GM18909 (cell line): ENCODE data around the gene ZNRF4.
"Not testable (repeated sequence)": the region's sequence is repeated elsewhere in the genome, so short reads cannot be mapped to it uniquely, and the experiment has no call there.

Experiments used
- ATAC-seq: cut with Tn5 transposase; IDR thresholded peaks from one replicate; pipeline ENCODE4 v1.9.1; 2021; ENCODE audit warnings: mild to moderate bottlenecking; ENCODE audit not compliant: unreplicated experiment, poor library complexity

ZNRF4 gene

GRCh38 chr19:5470264-5470671, 15.1 kb downstream of the ZNRF4 start:
- ATAC-seq, result no peak

GRCh38 chr19:5472286-5472685, 17.1 kb downstream of the ZNRF4 start:
- ATAC-seq, result no peak

DNA sequence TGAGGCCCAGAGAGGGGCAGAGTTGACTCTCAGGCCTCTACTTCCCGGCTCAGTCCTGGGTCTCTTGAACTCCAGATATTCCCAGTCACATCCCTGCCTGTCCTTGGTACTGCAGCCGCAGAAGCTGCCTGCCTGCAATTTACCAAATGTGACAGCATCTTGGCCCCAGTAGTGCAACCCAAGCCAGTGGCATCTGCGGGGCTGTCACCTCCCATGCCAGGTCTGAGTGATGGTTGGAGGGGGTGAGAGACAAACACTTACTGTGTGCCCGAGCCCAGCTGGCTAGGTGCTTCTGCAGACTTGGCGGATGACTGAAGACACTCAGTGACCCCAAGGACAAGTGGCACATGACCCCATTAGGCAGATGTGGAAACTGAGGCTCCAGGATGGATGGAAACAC, 18.4 kb downstream of the ZNRF4 start:
- ATAC-seq, result no peak

- no peak for ATAC-seq
Observed at GRCh38 chr19:5477451-5478215, 22.4 kb downstream of the ZNRF4 start.

DNA sequence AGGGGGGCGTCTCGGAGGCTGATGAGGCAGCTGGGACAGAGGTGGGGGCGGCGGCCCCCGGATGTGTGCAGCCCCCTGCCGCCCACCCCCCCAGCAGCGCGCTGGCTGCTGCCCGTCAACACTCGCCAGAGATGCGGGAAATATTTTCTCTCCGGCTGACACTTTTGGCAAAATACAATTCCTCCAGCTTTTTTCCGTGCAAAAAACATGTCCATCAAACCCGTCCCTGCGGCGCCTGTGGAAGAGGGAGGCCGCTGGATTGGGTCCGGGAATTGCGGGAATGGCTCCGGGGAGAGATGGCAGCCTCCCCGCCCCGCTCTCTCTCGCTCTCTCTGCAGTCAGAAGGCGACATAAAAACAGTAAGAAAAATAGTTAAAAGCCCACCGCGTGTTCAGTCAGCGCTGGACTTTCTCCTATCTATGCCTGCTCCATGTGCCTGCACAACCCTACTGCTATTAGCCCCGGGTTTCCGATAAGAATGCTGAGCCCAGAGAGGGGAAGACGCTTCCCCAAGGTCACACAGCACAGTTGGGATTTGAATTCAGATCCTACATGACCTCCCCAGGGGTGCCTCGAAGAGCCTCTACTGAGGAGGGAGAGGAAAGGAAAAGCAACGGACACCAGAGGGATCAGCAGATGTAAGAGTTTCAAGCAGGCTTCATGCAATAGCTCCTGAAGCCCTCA, 23.2 kb downstream of the ZNRF4 start:
- ATAC-seq, result no peak

GRCh38 chr19:5478925-5479588, 23.8 kb downstream of the ZNRF4 start:
- ATAC-seq, result no peak

DNA sequence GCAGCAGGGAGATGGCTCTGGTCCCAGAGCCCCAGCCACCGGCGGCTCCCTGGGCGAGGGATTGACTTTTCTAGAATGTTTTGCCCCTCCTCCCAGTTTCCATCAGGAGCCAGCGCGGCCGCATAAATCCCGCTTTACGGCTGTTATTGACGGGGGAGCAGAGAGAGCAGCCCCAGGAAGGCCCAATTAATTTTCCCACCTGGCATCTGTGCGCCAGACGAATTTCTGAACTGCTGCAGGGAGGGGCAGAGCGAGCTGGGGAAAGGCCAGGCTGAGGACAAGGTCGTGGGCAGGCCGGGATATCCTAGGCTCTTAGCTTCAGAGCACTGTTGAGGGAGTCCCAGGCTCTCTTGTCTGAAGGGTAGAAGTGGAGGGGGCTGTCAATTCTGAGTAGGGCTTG, 24.7 kb downstream of the ZNRF4 start:
- no peak for ATAC-seq

GRCh38 chr19:5480427-5480836, 25.2 kb downstream of the ZNRF4 start:
- no peak for ATAC-seq

- ATAC-seq, result no peak
Observed at GRCh38 chr19:5481957-5482356, 26.7 kb downstream of the ZNRF4 start.

GRCh38 chr19:5484398-5485285, 29.4 kb downstream of the ZNRF4 start:
- no peak for ATAC-seq

DNA sequence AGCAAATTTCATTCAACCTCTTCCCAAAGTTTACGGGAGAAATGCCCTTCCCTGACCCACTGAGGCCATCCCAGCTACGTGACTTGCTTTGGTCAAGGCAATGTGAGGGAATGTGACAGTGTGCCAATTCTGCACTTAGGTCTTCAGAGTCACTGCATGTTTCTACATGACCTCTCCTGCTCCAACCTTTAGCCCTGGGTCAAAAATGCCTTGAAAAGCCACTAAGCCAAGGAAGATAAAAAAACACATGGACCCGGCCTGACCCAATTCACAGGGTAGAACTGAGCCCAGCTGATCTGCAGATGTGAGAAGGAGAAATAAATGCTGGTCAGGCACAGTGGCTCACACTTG, 30.0 kb downstream of the ZNRF4 start:
- no peak for ATAC-seq

- not testable (repeated sequence) for ATAC-seq
Observed at GRCh38 chr19:5485658-5486057, 30.4 kb downstream of the ZNRF4 start.

DNA sequence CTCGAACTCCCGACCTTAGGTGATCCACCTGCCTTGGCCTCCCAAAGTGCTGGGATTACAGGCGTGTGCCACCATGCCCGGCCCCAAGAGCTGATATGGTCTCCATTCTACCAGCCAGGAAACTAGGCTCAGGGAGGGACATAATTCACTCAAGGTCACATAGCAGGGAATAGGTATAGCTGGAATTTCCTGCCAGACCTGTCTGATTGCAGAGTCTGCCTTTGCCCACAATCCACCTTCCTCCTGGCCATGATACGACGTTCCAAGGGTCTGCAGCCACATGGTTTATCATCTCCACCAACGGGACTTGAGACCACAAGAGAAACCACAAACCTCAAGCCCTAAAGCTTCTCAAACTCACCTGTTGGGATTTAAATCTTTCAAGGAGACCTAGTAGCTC, 32.0 kb downstream of the ZNRF4 start:
- no peak for ATAC-seq

GRCh38 chr19:5489551-5489950, 34.3 kb downstream of the ZNRF4 start:
- no peak for ATAC-seq

DNA sequence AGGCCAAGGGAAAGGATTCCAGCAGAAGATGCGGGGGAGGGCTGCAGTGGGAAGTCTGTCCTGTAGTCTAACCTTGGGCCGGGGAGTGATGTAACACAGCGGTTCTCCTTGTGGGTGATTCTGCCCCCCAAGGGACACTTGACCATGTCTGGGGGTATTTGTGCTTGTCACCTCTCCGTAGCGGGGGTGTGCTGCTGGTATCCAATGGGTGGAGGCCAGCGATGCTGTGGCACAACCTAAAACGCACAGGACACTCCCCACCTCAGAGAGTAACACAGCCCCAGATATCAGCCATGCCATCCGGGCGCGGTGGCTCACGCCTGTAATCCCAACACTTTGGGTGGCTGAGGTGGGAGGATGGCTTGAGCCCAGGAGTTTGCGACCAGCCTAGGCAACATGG, 36.3 kb downstream of the ZNRF4 start:
- ATAC-seq, result no peak

DNA sequence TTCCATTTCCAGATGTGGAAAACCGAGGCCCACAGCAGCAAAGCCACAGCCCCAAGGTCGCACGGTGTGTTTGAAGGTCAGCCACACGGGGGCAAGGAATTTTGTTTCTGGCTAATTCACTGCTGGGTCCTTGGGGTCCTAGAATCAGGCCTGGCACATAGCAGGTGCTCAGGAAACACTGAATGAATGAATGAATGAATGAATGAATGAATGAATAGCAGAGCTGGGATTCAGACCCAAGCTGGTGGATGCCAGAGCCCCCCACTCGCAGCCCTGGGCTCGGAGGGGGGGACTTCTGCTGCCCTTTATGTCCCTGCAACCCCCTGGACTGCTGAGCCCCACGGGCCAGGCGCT, 37.0 kb downstream of the ZNRF4 start:
- ATAC-seq, result no peak

DNA sequence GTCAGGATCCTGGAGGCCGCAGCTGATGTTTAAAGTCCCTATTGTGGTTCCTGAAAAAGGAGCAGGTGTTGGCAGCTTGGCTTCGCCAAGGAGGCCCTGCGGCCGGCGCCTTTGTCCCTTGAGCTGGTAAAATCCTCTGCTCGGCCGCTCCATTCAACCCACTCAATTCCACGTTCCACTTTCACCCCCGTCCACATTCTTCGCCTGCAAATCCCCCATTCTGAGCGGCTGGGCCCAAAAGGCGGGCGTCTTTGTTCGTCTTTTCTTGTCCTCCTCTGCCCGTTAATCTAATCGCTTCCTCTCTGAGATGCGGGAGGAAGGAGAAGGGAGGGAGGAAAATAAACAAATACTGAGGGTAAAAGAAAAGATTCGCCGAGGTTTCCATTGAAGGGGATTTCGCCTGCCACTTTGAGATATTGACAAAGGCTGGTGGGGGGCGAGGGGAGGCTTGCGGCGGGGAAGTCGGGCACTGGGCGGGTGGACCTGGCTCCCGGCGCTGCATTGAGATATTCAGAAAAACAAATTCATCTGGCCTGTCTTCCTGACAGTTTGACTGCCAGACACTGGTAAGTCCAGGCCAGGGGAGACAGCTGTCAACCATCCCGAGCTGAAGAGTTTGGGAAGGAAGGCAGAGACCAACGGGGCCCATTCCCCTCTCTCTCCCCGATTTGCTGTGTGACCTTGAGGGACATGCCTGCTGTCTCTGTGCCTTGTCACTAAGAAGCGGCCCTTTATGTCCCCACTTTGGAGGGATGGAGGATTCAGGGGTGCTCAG, 37.6 kb downstream of the ZNRF4 start:
- ATAC-seq, result no peak

GRCh38 chr19:5494773-5495172, 39.6 kb downstream of the ZNRF4 start:
- ATAC-seq, result no peak

DNA sequence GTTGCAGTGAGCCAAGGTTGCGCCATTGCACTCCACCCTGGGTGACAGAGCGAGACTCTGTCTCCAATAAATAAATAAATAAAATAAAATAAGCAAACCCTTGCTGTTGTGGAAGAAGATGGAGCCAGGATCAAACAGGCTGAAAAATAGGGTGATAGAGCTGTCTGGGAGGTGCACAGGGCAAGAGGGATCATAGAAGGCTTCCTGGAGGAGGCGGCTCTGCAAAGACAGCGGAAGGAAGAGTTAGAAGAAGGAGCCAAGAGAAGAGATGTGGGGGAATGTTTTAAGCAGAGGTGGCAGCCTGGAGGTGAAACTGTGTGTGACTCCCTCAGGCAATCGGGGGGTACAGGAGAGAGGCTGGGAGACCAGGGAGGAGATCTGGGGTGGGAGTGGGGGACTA, 40.6 kb downstream of the ZNRF4 start:
- no peak for ATAC-seq

GRCh38 chr19:5497297-5497696, 42.1 kb downstream of the ZNRF4 start:
- no peak for ATAC-seq
